Stimulated activated naive B cell treated with anti-CD40 and anti-IgM and Interleukin-4, amounts not matched to agents 10 μg/mL and 1 μg/mL and 100 μg/mL, for 72 hours (primary cell): ENCODE measurements around the gene GOLGA6L26.
"Not testable (repeated sequence)": the region's sequence is repeated elsewhere in the genome, so short reads cannot be mapped to it uniquely, and the experiment has no call there.

Experiments used
- ATAC-seq, 2 donors: fragments of 150-1000 bp; cut with Tn5 transposase; replicated peaks; 2 replicates each; pipeline ENCODE4 v1.10.0; 2021; ENCODE audit warnings: moderate library complexity in 1 of 2
- DNase-seq: peaks from one replicate; pipeline ENCODE4 v3.0.0; 2021
- H3K27ac Mint-ChIP-seq: one replicate; pipeline ENCODE4 v1.8.0; 2022; ENCODE audit warnings: mild to moderate bottlenecking, mixed read lengths
- H3K27me3 Mint-ChIP-seq, 2 donors: one replicate each; pipeline ENCODE4 v1.8.0; 2022; ENCODE audit warnings: mixed read lengths in 2 of 2
- H3K36me3 Mint-ChIP-seq, 2 donors: one replicate each; pipeline ENCODE4 v1.8.0; 2022; ENCODE audit warnings: mixed read lengths in 2 of 2, mild to moderate bottlenecking in 1 of 2
- H3K4me1 Mint-ChIP-seq, 2 donors: one replicate each; pipeline ENCODE4 v1.8.0; 2022; ENCODE audit warnings: mixed read lengths in 2 of 2, mild to moderate bottlenecking in 1 of 2
- H3K4me3 Mint-ChIP-seq, 2 donors: one replicate each; pipeline ENCODE4 v1.8.0; 2022; ENCODE audit warnings: mild to moderate bottlenecking in 2 of 2, mixed read lengths in 2 of 2, moderate library complexity in 1 of 2
- H3K9me3 Mint-ChIP-seq, 2 donors: one replicate each; pipeline ENCODE4 v1.8.0; 2022; ENCODE audit warnings: mixed read lengths in 2 of 2, mild to moderate bottlenecking in 1 of 2

The GOLGA6L26 gene

GRCh38 chr15:23305921-23306320, 28.1 kb downstream of the GOLGA6L26 start:
- H3K9me3 Mint-ChIP-seq, H3K27me3 Mint-ChIP-seq, H3K4me3 Mint-ChIP-seq, H3K27ac Mint-ChIP-seq, ATAC-seq, DNase-seq: not testable (repeated sequence)
- Mint-ChIP-seq H3K4me1 (peaks cover 5 to 37% of the 10 kb centered on the region in 2 donors), H3K36me3 (peaks cover 10 to 36% of the 10 kb centered on the region in 2 donors)

DNA sequence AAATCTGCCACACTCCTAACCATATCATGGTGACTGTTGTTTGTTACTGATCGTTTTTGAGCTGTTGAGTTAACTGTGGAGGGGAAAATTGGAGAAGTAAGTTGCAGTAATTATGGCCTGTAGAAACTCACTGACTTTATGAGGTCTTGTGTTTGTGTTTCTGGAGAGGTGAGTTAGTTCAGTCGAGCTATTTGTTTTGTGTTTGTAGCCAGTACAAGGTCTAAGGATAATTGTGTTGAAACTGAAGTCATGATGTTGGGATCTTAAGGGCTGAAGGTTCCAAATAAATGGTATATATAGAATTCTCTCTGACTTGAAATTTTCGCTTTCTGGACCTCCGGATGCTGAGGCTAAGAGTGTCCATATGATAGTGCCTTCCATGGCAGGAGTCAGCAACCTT, 29.2 kb downstream of the GOLGA6L26 start:
- H3K27me3 Mint-ChIP-seq, H3K27ac Mint-ChIP-seq, ATAC-seq, DNase-seq, H3K9me3 Mint-ChIP-seq: not testable (repeated sequence)
- Mint-ChIP-seq H3K4me1 (peaks cover 5 to 37% of the 10 kb centered on the region in 2 donors), H3K36me3 (peaks cover 10 to 29% of the 10 kb centered on the region in 2 donors), H3K4me3 (peak overlapping the region in 1 of 2 donors; percentile 87)

DNA sequence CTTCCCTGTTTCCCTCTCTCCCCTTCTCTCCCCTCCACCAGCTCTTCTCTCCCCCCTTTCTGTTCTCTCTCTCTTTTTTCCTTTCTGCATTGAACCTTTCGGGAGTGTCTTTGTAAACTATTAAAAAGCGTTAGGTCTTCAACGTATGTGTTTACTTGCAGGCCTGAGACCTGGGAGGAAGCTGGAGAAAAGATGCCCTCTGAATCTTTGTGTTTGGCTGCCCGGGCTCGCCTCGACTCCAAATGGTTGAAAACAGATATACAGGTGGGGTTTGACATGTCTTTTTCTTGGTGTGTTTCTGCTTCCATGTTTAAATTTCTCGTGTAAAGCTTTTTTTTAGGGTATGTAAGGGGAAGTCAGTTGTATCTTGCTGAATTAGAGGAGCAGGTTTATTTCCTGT, 29.7 kb downstream of the GOLGA6L26 start:
- not testable (repeated sequence) for ATAC-seq, H3K27me3 Mint-ChIP-seq, H3K9me3 Mint-ChIP-seq, DNase-seq
- Mint-ChIP-seq H3K4me3 (peak overlapping the region; percentile 87 to 95), H3K27ac (peak overlapping the region; percentile 90), H3K4me1 (peaks cover 5 to 37% of the 10 kb centered on the region in 2 donors), H3K36me3 (peaks cover 10 to 25% of the 10 kb centered on the region in 2 donors)

- H3K36me3 Mint-ChIP-seq = peaks cover 10 to 23% of the 10 kb centered on the region in 2 donors
Measured at GRCh38 chr15:23303654-23304053, 30.3 kb downstream of the GOLGA6L26 start.

DNA sequence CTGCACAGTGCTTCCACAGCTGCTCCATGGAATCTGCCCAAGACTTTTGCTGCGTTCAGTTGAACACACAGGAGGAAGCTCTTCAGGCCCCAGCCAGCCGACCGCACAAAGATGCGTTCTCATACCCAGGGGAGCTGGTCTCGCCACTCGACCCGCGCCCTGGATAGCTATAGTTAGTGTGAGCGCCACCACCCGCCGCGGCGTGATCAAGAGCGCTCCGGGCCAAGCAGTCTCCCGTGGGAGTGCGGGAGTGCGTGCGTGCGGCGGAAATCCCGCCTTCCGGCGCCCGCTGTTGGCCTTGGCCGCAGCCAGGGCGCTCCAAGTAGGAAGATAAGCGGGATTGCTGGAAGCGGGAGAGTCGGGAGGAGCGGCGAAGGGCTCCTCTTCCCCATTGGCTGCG, 30.8 kb downstream of the GOLGA6L26 start:
- H3K9me3 Mint-ChIP-seq, H3K27me3 Mint-ChIP-seq, H3K27ac Mint-ChIP-seq, DNase-seq, H3K4me3 Mint-ChIP-seq: not testable (repeated sequence)
- Mint-ChIP-seq H3K4me1 (peaks cover 5 to 31% of the 10 kb centered on the region in 2 donors), H3K36me3 (peaks cover 10 to 19% of the 10 kb centered on the region in 2 donors)
- ATAC-seq = peak; percentile 62 to 71

More at GRCh38 chr15:23303654-23304053, 30.3 kb downstream of the GOLGA6L26 start:
- not testable (repeated sequence) for H3K27ac Mint-ChIP-seq, DNase-seq, H3K27me3 Mint-ChIP-seq, H3K9me3 Mint-ChIP-seq
- ATAC-seq = peak in 1 of 2 donors; percentile 49
- Mint-ChIP-seq H3K4me1 (peaks cover 5 to 36% of the 10 kb centered on the region in 2 donors), H3K4me3 (peak overlapping the region; percentile 87 to 95)
